ENCODE data around the gene IGFBP5.

The IGFBP5 gene

GRCh38 chr2:216688731-216689340 is 6.5 kb downstream of the IGFBP5 start:
- DNase-seq (ENCODE audit: low spot score), result no peak

GRCh38 chr2:216687646-216688045 is 7.7 kb downstream of the IGFBP5 start:
- no peak for DNase-seq (ENCODE audit: low spot score)

- no peak for DNase-seq (ENCODE audit: low spot score)
Observed at GRCh38 chr2:216687111-216687510, 8.2 kb downstream of the IGFBP5 start.

GRCh38 chr2:216685327-216685875 is 9.9 kb downstream of the IGFBP5 start:
- DNase-seq (ENCODE audit: low spot score), result no peak

- DNase-seq (ENCODE audit: low spot score), result no peak
Observed at GRCh38 chr2:216683846-216684245, 11.5 kb downstream of the IGFBP5 start.

- no peak for DNase-seq (ENCODE audit: low spot score)
Observed at GRCh38 chr2:216681683-216682082, 13.7 kb downstream of the IGFBP5 start.

- no peak for DNase-seq (ENCODE audit: low spot score)
Observed at GRCh38 chr2:216680951-216681629, 14.3 kb downstream of the IGFBP5 start.

GRCh38 chr2:216679658-216680024 is 15.7 kb downstream of the IGFBP5 start:
- DNase-seq (ENCODE audit: low spot score), result no peak

- no peak for DNase-seq (ENCODE audit: low spot score)
Observed at GRCh38 chr2:216678813-216679657, 16.3 kb downstream of the IGFBP5 start.

GRCh38 chr2:216678098-216678465 is 17.3 kb downstream of the IGFBP5 start:
- DNase-seq (ENCODE audit: low spot score), result no peak

- DNase-seq (ENCODE audit: low spot score), result peak; percentile 91
Observed at GRCh38 chr2:216677439-216678097, 17.8 kb downstream of the IGFBP5 start.

GRCh38 chr2:216676630-216677029 is 18.7 kb downstream of the IGFBP5 start:
- DNase-seq (ENCODE audit: low spot score), result no peak

GRCh38 chr2:216674376-216674775 is 21.0 kb downstream of the IGFBP5 start:
- no peak for DNase-seq (ENCODE audit: low spot score)

- no peak for DNase-seq (ENCODE audit: low spot score)
Observed at GRCh38 chr2:216673609-216674008, 21.7 kb downstream of the IGFBP5 start.

GRCh38 chr2:216673021-216673420 is 22.3 kb downstream of the IGFBP5 start:
- DNase-seq (ENCODE audit: low spot score), result no peak

- DNase-seq (ENCODE audit: low spot score), result no peak
Observed at GRCh38 chr2:216672466-216672865, 22.9 kb downstream of the IGFBP5 start.

- DNase-seq (ENCODE audit: low spot score), result no peak
Observed at GRCh38 chr2:216671791-216672343, 23.5 kb downstream of the IGFBP5 start.

GRCh38 chr2:216671081-216671411 is 24.3 kb downstream of the IGFBP5 start:
- DNase-seq (ENCODE audit: low spot score), result no peak

- no peak for DNase-seq (ENCODE audit: low spot score)
Observed at GRCh38 chr2:216670266-216671080, 24.9 kb downstream of the IGFBP5 start.

GRCh38 chr2:216666461-216667233 is 28.7 kb downstream of the IGFBP5 start:
- DNase-seq (ENCODE audit: low spot score), result peak; percentile 75

Data from kidney tubule cell (primary cell).